NCI-H187 treated with DMSO at 0.1 percent for 48 hours (cell line): Measurements from ENCODE around the gene ALKBH1.
"Not testable (repeated sequence)": the region's sequence is repeated elsewhere in the genome, so short reads cannot be mapped to it uniquely, and the experiment has no call there.

Experiments
- DNase-seq: peaks from one replicate; lab custom pipeline; 2025; lab: John Stamatoyannopoulos, UW

Gene ALKBH1

DNA sequence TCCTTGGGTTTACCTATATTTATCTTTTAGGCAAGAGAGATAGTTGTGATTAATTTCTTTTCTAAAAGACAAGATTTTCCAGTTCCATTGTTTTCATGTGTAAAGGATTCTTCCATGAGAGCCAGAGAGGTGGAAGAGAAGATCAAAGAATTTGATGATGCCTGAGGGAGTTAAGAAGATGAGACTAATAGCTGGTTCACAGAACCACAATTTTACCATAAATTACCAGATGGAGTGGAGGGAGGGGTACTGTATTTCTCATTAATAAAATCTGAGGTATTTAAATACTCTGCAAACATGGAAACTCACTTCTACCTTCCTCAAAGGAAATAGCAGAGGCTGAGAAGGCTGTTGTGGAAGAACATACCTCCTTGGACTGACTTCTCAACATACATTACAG, 34.6 kb downstream of the ALKBH1 start:
- DNase-seq = no peak

DNA sequence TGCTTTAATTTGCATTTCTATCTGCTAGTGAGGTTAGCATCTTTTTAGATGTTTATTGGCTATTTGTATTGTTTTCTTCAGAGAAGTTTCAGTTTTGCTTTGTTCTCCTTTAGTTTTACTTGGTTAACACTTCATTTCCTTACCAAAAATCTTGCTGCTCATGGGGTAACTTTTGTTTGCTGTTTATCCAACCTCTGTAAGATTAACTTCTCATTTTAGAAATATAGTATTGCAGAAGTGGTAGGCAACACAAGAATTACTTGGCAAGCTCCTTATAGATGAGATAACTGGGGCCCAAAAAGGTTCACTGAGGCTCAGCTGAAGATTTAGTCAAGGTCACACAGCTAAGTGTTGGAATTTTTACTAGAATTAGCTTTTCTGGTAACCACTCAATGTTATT, 40.5 kb downstream of the ALKBH1 start:
- no peak for DNase-seq

DNA sequence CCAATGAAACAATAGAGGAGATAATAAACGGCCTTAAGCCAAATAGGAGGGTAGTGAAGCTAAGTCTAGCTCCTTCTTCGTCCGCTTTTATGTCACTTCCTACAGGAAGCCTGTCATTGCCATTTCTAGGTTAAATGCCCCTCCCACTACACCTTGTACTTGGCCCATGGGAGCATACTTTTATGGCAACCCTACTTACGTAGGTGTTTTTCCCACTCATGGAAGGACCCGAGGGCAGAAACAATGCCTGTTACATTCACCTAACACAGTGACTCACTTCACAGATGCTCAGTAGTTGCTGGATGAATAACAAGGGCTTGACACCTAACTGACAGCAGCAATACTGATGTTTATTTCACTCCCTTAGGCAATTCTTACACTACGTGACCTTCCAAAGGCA, 44.5 kb downstream of the ALKBH1 start:
- no peak for DNase-seq

DNA sequence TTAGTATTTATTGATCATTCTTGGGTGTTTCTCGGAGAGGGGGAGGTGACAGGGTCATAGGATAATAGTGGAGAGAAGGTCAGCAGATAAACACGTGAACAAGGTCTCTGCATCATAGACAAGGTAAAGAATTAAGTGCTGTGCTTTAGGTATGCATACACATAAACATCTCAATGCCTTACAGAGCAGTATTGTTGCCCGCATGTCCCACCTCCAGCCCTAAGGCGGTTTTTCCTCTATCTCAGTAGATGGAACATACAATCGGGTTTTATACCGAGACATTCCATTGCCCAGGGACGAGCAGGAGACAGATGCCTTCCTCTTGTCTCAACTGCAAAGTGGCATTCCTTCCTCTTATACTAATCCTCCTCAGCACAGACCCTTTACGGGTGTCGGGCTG, 46.3 kb downstream of the ALKBH1 start:
- not testable (repeated sequence) for DNase-seq

DNA sequence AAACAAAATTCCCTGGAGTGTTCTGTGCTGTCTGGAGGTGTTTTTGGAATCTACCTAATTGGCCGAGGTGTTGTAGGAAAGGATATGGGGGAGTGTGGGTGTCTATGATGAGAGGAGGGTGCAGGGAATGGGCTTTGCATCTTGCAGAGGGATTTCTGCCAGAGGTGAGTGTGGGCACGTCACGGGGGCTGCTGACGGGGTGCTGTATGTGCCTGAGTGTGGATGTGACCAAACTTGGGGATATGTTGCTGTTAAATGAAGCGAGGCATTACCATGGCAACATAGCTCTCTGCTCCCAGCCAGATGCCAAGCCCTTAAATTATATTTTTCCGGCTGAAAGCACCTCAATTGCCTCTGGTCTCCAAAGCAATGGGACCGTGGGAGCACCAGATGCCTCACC, 47.1 kb downstream of the ALKBH1 start:
- peak; percentile 97 for DNase-seq

GRCh38 chr14:77659831-77660230, 48.0 kb downstream of the ALKBH1 start:
- DNase-seq = no peak

DNA sequence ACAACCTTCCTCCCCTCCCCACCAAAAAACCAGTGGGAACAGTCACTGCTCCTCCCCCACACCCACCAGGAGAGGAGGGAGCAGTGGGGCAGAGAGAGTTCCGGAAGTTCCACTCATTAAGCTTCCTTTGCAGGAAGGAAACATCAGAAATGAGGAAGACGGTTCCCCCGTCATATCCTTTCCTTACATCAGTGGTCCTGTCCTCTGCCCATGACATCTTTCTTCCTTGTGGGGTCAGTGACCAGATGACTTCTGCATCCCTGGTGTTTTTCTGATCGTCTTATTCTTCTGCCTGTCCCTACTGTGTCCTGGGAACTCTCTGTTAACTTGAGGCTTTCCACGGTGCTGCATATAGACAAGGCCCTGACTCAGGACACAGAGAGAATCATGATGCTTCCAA, 50.5 kb downstream of the ALKBH1 start:
- DNase-seq = no peak

DNA sequence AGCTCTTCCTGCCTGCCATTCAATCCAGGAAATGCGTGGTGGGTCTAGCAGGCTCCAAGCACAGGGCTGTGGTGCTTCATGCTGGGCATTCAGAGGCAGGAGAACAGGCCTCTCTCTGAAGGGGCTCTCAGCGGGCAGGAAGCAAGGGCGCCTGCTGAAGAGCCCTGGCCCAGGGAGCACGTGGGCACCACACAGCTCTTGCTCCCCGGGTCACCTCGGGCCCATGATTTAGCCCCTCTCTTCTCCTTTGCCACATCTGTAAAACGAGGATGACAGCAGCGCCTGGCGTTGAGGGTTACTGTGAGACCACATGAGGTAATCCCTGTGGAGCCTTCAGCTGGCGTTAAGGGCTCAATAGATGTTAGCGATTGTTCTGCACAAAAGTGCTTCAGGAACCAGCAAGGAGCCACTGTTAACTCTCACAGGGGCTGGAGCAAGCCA, 53.8 kb downstream of the ALKBH1 start:
- peak; percentile 87 for DNase-seq

DNA sequence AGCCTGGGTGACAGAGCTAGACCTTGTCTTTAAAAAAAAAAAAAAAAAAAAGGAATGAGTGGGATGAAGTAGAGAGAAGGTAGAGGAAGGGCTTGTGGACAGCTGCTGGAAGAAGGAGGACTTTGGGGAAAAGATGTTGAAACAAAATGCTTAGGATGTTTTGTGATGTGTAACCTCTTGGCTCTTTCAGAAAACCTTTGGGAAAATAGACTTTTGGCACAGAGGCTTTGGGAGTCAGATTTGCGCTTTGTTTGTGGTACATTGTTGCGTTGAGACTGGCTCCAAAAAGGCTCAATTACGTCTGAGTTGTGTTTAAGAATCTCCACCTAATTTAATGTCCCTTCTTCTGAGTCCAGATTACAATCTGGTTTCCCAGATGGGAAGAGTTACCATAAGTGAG, 58.5 kb downstream of the ALKBH1 start:
- no peak for DNase-seq

GRCh38 chr14:77648520-77649200, 59.2 kb downstream of the ALKBH1 start:
- DNase-seq = no peak

GRCh38 chr14:77647853-77648252, 60.0 kb downstream of the ALKBH1 start:
- no peak for DNase-seq

DNA sequence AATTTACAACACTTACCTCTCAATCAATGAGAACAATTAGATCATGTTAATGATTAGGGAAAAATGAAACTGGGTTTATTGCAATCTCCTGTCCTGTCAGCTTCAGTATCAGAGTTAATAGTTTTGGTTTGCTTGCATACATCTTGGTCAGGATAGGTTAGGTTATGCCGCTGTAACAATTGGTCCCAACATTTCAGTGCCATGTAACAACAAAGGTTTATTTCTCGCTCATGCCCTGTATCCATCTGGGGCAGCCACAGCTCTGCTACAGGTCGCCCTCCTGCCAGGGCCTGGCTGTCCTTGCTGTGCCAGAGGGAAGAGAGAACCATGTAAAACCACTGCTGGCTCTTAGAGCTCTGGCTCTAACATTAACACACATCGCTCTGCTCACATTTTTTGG, 60.9 kb downstream of the ALKBH1 start:
- DNase-seq = no peak

GRCh38 chr14:77645520-77646230, 62.1 kb downstream of the ALKBH1 start:
- DNase-seq = no peak

DNA sequence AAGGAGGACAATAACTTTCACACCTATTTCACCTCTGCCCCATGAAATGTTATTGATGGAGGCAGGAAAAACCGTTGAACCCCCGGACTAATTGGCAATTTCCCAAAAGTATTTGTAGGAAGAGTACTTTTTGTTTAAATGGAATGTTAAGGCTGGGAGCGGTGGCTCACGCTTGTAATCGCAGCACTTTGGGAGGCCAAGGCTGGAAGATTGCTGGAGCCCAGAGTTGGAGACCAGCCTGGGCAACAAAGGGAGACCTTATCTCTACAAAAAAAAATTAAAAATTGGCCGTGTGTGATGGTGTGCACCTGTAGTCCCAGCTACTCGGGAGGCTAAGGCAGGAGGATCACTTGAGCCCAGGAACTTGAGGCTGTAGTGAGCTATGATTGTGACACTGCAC, 65.4 kb downstream of the ALKBH1 start:
- DNase-seq = no peak

DNA sequence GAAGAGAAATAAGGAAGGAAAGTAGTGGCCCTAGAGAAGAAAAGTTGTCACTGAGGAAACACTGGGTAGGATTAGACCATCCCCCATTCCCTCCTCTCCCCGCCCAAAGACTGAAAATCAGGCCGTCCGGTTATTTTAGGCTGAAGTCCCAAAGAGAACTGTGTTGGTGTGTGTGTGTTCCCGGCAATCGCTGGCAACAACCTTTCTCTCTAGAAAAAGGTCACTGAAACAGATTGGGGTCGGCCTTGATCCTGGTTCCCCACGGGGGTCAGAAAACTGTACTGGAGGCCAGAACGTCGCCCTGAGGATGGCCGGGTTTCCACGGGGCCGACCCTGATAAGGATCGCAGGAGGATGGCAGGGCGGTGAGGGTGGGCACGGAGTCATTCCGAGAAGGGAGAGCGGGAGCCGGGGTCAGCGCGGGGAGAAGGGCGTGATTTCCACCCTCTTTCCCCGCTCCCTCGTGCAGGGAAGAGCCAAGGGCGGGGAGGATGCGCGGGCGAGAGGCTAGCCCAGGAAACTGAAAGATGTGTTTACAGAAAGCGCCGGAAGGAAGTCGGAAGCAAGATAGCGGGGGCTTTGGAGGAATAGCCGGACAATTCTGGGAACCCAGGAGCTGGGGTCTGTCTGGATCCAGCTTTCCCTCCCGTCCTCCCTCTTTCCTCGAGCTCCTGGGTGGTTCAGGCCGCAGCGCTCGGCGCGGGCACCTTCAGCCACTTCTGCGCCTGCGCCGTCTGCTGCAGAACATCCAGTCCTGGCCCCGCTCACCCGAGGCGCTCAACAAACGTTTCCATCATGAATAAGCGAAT, 66.1 kb downstream of the ALKBH1 start:
- DNase-seq = no peak

DNA sequence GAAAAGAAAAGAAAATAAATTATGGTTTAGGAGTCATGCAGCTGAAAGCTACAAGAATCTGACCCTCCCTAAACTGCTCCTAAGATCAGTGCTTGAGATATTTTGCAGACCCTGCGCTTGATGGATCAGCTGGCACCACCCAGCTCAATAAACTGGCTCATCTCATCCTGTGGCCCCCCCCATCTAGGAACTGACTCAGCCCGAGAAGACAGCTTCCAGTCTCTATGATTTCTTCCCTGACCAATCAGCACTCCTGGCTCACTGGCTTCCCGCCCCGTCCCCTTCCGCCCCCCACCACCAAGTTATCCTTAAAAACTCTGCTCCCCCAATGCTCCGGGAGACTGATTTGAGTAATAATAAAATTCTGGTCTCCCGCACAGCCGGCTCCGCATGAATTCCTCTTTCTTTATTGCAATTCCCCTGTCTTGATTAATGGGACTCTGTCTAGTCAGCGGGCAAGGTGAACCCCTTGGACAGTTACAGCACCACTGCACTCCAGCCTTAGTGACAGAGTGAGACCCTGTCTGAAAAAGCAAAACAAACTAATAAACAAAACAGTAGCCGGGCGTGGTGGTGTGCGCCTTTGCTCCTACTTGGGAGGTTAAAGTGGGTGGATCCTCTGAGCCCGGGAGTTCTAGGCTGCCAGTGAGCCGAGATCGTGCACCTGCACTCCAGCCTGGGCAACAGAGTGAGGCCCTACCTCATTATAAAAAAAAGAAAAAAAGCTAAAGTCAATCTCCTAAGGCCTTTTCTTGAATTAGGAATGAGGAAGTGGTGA, 66.9 kb downstream of the ALKBH1 start:
- DNase-seq = no peak

DNA sequence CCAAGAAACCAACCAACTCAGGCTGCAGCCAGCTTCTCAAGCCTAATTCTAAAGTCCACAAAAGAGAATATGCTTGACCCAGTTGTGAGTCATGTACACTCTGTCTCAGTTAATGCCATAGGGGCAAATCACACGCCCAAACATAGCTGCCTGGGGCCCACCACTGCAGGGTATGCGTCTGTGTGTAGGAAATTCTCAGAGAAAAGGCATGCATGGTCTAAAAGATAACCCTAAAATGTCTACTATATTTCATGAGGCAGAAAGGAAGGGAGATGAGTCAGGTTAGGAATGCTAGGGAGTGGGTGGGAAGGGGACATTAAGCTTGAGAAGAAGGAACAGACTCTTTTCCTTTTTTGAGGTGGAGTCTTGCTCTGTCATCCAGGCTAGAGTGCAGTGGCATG, 69.1 kb downstream of the ALKBH1 start:
- DNase-seq = no peak

DNA sequence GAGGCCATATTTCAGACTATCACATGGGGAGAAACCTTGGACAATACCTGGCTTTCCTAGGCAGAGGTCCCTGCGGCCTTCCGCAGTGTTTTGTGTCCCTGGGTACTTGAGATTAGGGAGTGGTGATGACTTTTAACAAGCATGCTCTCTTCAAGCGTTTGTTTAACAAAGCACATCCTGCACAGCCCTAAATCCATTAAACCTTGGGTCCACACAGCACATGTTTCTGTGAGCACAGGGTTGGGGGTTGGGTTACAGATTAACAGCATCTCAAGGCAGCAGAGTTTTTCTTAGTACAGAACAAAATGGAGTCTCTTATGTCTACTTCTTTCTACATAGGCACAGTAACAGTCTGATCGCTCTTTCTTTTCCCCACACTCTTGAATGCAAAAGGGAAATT, 72.0 kb downstream of the ALKBH1 start:
- not testable (repeated sequence) for DNase-seq

DNA sequence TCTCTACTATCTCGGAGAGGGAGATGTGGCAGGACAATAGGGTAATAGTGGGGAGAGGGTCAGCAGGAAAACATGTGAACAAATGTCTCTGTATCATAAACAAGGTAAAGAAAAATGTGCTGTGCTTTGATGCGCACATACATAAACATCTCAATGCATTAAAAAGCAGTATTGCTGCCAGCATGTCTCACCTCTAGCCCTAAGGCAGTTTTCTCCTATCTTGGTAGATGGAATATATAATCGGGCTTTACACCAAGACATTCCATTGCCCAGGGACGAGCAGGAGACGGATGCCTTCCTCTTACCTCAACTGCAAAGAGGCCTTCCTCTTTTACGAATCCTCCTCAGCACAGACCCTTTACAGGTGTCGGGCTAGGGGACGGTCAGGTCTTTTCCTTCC, 72.4 kb downstream of the ALKBH1 start:
- DNase-seq = not testable (repeated sequence)

DNA sequence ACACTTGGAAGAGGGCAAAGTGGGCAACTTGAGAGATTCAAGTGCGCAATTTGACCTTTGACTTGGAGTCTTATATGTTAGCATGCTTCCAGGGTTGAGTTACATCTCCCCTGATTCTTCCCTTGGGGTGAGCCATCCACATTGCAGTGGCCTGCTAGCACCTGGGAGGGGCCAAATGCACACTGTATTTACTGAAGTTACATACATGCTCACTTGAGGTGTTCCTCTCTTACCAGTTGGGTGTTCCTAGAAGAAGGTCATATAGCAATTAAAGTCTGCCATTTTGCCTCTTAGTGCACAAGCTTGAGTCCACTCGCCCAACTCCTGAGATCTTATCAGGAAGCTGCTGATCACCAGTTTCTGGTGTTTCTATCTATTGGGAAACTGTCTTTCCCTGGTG, 77.7 kb downstream of the ALKBH1 start:
- no peak for DNase-seq

DNA sequence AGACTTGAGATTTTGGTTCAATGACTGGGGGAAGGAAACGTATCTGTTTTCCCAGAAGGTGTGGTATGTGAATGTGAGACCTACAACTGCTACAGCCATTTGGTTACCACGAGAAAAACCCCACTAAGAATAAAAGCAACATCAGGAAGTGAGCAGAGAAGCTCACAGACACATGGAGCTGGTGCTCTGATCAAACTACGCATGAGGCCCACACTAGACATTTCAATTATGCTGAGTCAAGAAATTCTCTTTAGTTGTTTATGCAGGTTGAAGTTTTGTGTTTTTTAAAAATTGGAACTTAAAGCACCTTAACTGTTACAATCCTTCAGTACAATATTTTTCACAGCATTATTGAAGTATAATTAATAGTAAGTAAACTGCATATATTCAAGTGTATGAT, 82.5 kb downstream of the ALKBH1 start:
- DNase-seq = no peak

DNA sequence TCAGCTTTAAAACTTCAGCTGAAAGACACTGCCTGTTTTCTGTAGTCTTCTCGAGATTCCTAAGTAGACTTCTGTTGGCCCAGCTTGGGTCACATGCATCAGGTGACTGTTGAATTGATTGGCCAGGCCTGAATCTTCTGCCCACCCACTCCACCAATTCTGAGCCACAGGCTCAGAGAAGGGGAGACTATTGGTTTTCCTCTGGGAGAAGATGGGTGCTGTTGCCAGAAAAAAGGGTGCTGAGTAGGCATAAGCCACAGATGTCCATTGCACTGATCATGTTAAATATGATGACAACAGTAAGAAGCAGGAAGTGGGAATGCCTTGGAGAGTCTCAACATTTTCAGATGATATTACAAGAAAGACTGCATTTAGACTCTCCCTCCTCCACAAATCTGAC, 84.6 kb downstream of the ALKBH1 start:
- DNase-seq = no peak
